ENCODE results near the gene ITGB1. TPM values are rescaled to one million over a fixed set of nuclear protein-coding genes. Genes with fewer than 3 reads are reported as not detected.

The ITGB1 gene
- total and polyA plus RNA-seq, 9 of the 15 experiments (the other 6 are each of a cell fraction or from before 2014, with no cell fraction given), result 40.2 to 194 (median 155) TPM

DNA sequence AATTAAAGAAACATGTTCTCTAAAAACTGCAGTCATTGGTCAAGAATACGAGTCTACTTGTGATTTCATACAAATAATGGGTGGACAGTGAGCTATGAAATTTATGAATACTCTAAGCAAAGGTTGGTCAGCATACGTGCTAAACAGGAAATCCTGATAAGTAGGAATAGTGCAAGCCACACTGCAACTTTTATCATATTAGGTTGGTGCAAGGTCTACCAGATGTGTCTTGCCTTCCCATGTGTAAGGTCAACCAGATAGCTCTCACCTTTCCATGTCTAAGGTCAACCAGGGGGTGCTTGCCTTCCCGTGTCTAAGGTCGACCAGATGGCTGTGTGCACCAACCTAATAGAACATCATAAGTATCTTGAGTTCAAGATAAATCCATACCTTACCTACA is 2.0 kb upstream of the ITGB1 start (continued):
- no peak for TF ChIP-seq NRF1 (conservative IDR thresholded peaks at IDR 0.05 in 1 of 2, IDR thresholded peaks at IDR 0.05 in 1 of 2)
- no peak for TF ChIP-seq STAT5B (CRISPR knock-in tag; IDR thresholded peaks at IDR 0.05)
- no peak for TF ChIP-seq ZNF586 (CRISPR knock-in tag; conservative IDR thresholded peaks at IDR 0.05)
- TF ChIP-seq ZSCAN29 (IDR thresholded peaks at IDR 0.05), result 0 out of 2 replicates have a peak, but pooled peaks have one; percentile 35
- TF ChIP-seq RAD51 (IDR thresholded peaks at IDR 0.05; ENCODE audit: borderline replicate concordance, low read depth), result no peak
- no peak for TF ChIP-seq ZNF324 (CRISPR knock-in tag; IDR thresholded peaks at IDR 0.05)
- TF ChIP-seq HDAC8 (tag; IDR thresholded peaks at IDR 0.05), result no peak
- no peak for TF ChIP-seq WHSC1 (IDR thresholded peaks at IDR 0.05; ENCODE audit: low read length)
- TF ChIP-seq, protein P1, sequence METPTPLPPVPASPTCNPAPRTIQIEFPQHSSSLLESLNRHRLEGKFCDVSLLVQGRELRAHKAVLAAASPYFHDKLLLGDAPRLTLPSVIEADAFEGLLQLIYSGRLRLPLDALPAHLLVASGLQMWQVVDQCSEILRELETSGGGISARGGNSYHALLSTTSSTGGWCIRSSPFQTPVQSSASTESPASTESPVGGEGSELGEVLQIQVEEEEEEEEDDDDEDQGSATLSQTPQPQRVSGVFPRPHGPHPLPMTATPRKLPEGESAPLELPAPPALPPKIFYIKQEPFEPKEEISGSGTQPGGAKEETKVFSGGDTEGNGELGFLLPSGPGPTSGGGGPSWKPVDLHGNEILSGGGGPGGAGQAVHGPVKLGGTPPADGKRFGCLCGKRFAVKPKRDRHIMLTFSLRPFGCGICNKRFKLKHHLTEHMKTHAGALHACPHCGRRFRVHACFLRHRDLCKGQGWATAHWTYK (CRISPR knock-in tag; IDR thresholded peaks at IDR 0.05), result no peak
- TF ChIP-seq POLR2G (IDR thresholded peaks at IDR 0.05; ENCODE audit: low read depth, low read length), result no peak
- peak; percentile 43 for TF ChIP-seq ARID1B (IDR thresholded peaks at IDR 0.05)
- TF ChIP-seq POLR2H (tag; IDR thresholded peaks at IDR 0.05; ENCODE audit: low read depth), result no peak
- no peak for TF ChIP-seq ZNF584 (CRISPR knock-in tag; IDR thresholded peaks at IDR 0.05; ENCODE audit: low read depth)
- TF ChIP-seq SOX6 (IDR thresholded peaks at IDR 0.05), result no peak
- TF ChIP-seq, protein P2, sequence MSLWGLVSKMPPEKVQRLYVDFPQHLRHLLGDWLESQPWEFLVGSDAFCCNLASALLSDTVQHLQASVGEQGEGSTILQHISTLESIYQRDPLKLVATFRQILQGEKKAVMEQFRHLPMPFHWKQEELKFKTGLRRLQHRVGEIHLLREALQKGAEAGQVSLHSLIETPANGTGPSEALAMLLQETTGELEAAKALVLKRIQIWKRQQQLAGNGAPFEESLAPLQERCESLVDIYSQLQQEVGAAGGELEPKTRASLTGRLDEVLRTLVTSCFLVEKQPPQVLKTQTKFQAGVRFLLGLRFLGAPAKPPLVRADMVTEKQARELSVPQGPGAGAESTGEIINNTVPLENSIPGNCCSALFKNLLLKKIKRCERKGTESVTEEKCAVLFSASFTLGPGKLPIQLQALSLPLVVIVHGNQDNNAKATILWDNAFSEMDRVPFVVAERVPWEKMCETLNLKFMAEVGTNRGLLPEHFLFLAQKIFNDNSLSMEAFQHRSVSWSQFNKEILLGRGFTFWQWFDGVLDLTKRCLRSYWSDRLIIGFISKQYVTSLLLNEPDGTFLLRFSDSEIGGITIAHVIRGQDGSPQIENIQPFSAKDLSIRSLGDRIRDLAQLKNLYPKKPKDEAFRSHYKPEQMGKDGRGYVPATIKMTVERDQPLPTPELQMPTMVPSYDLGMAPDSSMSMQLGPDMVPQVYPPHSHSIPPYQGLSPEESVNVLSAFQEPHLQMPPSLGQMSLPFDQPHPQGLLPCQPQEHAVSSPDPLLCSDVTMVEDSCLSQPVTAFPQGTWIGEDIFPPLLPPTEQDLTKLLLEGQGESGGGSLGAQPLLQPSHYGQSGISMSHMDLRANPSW (CRISPR knock-in tag; IDR thresholded peaks at IDR 0.05), result no peak
- no peak for TF ChIP-seq RBM39 (optimal IDR thresholded peaks at IDR 0.05; ENCODE audit: low read depth, low read length)
- TF ChIP-seq SAP30 (IDR thresholded peaks at IDR 0.05; ENCODE audit: borderline replicate concordance, insufficient read depth, low read depth, low read length, poor library complexity, severe bottlenecking), result no peak
- peak; percentile 28; the same call in 1 of the 2 replicates for TF ChIP-seq EP400 (IDR thresholded peaks at IDR 0.05)
- TF ChIP-seq TOE1 (IDR thresholded peaks at IDR 0.05; ENCODE audit: borderline replicate concordance), result peak; percentile 79; the same call in 1 of the 2 replicates
- no peak for TF ChIP-seq TOE1 (CRISPR knock-in tag; IDR thresholded peaks at IDR 0.05; ENCODE audit: borderline replicate concordance, low read depth)
- TF ChIP-seq, protein P3, sequence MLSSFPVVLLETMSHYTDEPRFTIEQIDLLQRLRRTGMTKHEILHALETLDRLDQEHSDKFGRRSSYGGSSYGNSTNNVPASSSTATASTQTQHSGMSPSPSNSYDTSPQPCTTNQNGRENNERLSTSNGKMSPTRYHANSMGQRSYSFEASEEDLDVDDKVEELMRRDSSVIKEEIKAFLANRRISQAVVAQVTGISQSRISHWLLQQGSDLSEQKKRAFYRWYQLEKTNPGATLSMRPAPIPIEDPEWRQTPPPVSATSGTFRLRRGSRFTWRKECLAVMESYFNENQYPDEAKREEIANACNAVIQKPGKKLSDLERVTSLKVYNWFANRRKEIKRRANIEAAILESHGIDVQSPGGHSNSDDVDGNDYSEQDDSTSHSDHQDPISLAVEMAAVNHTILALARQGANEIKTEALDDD (IDR thresholded peaks at IDR 0.05), result peak; percentile 48; the same call in 1 of the 2 replicates
- no peak for TF ChIP-seq MTF1 (CRISPR knock-in tag; IDR thresholded peaks at IDR 0.05; ENCODE audit: borderline replicate concordance)
- TF ChIP-seq ZNF668 (CRISPR knock-in tag; IDR thresholded peaks at IDR 0.05), result no peak
- TF ChIP-seq ZNF589 (CRISPR knock-in tag; IDR thresholded peaks at IDR 0.05; ENCODE audit: low read depth), result no peak
